ENCODE measurements around the gene PRX.
"Not testable (repeated sequence)": the region's sequence is repeated elsewhere in the genome, so short reads cannot be mapped to it uniquely, and the experiment has no call there.

The PRX gene

GRCh38 chr19:40411958-40412499 lies 1.1 kb downstream of the PRX start:
- no peak for DNase-seq

- no peak for DNase-seq
Measured at GRCh38 chr19:40411125-40411842, 1.9 kb downstream of the PRX start.

DNA sequence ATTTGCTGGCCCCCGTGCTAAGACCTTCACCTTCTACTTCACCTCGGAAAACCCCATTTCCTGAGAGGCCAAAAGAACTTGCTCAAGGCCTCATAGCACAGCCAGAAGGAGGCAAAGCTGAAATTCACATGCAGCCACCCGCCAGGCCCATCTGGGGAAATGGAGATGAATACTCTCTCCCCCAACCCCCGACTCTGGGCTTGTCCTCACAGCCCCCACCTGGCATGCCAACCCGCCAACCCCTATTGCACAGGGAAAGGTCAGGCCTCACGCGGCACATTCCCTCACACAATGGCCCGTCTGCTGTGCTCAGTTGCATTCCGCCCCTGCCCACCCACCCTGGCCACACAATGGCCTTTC lies 3.2 kb downstream of the PRX start:
- DNase-seq, result no peak

GRCh38 chr19:40408598-40408925 lies 4.6 kb downstream of the PRX start:
- not testable (repeated sequence) for DNase-seq

DNA sequence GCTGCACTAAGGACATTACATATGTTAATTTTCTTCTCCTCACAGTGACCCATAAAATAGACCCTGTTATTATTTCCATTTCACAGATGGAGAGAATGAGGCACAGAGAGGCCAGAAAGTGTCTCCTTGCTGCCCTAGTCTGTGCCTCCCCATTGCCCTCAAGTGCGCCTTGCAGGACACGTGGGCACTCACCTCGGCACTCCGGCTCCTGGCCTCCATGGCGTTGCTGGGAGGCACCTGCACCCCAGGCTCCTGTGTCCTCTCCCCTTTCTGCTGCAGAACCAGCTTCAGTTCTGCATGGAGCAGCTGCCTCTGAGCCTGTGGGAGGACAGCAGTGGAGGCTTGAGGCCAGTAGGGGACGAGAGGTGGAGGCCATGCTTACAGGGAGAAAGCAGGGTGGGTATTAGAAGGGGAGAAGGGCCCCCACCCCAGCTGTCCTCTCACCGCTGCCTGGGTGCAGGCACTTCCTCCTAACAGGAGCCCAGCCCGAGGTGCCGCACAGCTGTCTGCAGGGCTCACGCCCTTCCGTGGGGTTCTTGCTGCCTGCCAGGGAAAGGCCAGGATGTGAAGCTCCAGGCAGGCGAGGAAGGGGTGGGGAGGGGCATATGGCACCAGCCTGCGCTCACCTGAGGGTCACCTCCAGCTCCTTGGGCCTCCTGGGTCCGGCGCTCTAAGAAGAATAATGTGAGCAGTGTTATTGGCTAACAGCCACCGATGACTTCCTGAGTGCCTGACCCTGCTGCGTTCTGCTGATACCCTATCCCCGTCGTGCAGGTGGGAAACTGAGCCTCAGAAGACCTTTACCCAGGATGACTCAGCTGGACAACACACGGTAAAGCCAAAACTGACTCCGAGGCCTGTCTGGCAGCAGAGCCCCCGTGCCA lies 5.2 kb downstream of the PRX start:
- DNase-seq, result no peak

DNA sequence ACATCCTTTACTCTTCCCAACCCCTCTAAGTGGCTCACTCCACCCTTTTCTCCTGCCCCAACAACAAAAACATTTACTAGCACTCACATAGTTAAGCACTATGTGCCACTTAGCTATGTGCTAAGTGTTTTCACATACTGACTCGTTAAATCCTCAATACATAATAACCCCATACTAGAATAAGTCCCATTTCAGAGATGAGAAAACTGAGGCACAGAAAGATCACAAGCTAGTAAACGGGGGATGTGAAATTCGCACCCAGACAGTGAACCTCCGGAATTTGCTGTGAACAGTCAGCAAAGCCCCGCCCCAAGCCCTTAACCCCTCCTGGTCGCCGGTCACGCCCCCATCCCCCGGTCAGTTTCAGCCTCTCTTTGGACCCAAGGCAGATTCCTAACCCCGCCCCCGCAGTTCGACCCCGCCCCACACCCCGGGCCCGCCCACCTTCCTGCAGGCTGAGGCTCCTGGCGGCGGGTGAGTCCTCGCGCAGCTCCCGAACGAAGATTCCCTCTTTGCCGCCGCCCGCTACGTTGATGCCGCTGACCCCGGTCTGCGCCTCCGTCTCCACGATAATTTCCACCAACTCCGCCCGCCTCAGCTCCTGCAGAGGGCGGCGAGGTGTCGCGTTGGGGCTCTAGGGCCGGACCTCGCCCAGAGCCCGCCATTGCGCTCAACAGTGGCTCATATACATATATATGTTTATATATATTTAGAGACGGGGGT lies 9.8 kb downstream of the PRX start:
- DNase-seq, result peak; percentile 75

GRCh38 chr19:40400559-40400958 lies 12.6 kb downstream of the PRX start:
- no peak for DNase-seq

DNA sequence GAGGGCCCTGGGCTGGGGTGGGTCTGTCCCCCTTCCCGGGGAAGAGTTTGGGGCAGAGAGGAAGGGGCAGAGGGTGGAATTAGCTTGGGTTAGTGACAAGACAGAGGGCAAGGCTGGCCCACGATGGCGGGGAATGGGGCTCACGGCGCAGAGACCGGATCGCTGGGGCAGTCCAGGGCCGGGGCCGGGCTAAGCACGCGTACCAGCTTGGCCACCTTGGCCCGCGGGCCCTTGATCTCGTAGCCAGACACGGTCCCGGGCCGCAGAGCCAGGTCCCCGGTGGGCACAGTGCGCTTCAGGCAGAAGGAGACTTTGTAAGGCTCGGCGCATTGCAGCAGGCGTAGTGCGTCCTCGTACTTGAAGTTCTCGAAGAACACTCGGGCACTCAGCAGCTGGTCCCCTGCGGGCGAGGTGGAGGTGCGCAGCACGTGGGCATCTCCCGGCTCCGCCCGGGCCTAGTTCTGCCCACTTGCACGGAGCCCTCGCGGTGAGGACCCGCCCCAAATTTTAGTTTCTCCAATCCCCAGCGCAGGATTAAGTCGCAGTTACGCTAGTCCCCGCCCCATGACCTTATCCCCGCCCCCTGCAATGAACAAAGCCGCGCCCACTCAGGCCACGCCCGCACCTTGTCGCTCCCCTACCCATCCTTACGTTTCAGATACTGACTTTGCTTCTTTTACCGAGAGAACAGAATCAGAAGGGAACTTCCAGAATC lies 14.6 kb downstream of the PRX start:
- DNase-seq, result no peak

GRCh38 chr19:40397568-40397906 lies 15.6 kb downstream of the PRX start:
- no peak for DNase-seq

DNA sequence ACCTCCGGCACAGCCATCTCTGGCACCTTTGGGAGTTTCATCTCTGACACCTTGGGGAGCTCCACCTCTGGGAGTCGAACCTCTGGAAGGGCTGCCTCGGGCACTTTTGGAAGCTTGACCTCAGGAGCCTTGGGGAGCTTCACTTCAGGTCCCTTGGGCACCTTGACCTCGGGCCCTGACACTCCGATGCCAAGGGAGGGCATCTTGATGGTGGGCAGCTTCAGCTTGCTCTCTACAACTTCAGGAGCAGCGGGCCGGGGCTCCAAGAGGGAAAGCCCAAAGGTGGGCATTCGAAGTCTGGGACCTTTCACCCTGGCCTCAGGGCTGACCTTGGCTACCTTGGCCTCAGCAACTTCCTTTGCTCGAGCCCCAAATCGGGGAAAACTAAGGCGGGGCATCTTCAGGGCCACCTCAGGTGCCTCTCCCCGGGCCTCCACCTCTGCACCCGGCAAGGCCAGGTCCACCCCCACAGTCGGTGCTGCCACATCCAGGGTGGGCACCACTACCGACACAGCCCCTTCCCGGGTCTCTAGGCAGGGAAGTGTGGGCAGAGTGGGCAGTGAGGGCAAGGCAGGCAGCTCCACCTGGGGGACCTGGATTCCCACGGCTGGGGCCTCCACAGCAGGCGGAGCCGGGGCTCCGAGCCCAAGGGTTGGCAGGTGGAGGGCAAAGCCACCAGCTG lies 16.2 kb downstream of the PRX start:
- no peak for DNase-seq

DNA sequence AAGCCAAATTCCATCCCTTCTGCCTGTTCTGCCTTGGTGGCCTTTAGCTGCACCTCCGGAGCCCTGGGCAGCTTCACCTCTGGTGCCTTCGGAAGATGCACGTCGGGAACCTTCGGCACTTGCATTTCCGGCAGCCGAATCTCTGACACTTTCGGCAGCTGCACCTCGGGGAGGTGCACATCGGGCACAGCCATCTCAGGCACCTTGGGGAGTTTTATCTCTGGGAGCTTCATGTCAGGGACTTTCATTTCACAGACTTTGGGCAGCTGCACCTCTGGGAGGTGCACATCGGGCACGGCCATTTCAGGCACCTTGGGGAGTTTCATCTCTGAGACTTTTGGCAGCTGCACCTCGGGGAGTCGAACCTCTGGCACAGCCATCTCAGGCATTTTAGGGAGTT lies 17.2 kb downstream of the PRX start:
- DNase-seq, result no peak

- DNase-seq, result no peak
Measured at GRCh38 chr19:40394816-40395210, 18.4 kb downstream of the PRX start.

DNA sequence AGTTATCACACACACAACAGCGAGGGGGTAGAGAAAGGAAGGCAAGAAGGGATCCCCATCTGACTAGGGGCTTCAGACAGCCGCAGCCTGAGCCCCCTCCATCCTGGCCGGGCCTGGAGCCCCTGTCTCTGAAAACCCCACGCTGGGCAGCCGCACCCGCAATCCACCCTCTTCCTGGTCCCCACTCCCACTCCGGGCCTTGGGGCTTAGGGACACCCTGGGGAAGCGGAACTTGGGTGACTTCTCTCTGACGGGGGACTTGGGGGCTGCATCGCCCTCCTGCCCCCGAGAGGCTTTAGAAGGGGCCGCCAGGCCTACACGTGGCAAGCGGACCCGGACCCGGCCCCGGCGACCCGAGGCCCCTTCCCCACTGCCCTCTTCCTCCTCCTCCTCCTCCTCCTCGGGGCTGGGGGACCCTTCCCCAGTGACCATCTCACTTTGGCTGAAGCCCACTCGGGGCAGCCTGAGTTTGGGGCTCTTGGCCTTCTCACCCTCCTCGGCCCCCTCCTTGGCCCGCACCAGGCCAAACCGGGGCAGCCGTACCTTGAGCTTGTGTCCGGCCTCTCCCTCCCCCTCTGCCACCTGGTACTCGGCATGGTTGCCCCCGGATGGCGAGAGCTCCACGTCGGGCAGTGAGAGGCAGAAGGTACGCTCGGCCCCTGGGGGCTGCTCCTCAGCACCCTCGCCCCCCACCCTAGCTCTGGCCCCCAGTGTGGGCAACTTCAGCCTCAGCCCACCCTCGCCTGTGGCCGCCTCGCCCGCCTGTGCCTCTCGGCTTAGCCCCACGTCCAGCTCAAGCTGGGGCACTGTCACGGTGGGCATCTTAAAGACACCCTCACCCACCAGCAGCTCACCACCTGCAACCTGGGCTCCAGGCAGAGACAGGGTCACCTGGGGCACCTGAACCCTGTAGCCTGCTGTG lies 19.0 kb downstream of the PRX start:
- DNase-seq, result no peak

- DNase-seq, result no peak
Measured at GRCh38 chr19:40392894-40393517, 20.2 kb downstream of the PRX start.

GRCh38 chr19:40392123-40392522 lies 21.1 kb downstream of the PRX start:
- DNase-seq, result no peak

- DNase-seq, result no peak
Measured at GRCh38 chr19:40390084-40390742, 23.0 kb downstream of the PRX start, which contains the start of gene HIPK4. TSS of gene HIPK4 (minus strand) at chr19:40390181. CDS start at chr19:40389902, 279 bp downstream.

DNA sequence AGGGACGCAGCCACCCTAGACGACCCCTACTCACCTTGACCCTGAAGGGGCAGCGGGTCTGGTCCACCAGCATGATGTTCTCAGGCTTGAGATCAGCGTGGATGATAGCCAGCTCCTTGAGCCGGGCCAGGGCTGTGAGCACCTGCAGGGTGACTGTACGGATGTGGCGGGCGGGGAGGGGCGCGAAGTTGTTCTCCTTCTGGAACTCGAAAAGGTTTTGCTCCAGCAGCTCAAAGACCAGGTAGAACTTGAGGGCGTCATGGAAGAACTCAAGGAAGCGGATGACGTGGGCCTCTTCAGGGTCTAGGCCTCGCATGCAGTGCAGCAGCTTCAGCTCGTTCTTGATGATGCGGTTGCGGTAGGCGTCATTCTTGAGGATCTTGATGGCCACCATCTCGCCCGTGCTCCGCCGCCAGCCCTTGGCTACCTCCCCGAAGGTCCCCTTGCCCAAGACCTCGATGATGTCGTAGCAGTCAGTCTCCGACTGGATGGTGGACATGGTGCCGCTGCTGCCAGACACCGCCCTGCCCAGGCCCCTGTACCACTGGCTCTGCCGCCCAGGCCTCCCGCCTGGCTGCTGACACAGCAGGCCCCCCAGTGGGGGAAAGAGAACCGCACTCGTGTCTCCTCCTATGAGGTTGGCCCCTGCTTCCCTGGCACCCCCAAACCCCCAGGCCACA lies 23.6 kb downstream of the PRX start:
- DNase-seq, result no peak

DNA sequence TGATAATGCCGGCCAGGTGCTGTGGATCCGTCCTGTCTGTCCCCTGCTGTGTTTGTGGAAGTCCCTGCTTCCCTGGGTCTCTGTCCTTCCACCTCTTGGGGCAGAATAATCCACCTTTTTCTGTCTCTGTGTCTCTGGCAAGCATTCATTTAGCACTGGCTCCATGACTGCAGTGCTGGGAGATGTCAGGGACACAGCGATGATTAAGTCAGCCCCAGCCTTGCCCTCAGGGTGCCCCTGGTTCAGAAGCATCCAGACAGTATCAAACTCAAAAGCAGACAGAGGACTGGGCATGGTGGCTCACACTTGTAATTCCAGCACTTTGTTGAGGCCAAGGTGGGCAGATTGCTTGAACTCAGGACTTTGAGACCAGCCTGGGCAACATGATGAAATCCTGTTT lies 24.7 kb downstream of the PRX start:
- no peak for DNase-seq

DNA sequence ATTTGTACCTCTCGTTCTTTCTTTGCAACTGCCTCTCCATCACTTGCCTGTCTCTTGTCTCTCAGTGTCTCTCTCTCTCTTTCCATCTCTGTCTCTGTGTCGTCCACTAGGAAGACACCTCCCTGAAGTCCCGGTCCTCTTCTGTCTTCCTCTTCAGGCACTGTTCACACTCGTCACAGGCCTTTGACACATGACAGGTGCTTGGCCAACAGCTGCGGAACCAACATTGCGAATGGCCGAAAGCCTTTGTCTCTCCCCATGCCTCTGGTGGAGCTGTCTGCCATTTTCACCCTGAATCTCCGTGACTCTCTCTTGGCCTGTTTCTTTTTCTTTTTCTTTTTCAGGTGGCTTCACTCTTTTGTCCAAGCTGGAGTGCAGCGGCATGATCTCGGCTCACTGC lies 26.0 kb downstream of the PRX start:
- no peak for DNase-seq

All from kidney glomerular epithelial cell (primary cell).